Cardiac muscle cell (in vitro differentiated cells and primary cell): ENCODE data around the gene SHISAL1. TPM values are rescaled to one million over a fixed set of nuclear protein-coding genes. Genes with fewer than 3 reads are reported as not detected.
"Not testable (repeated sequence)": the region's sequence is repeated elsewhere in the genome, so short reads cannot be mapped to it uniquely, and the experiment has no call there.

Source experiments
- DNase-seq, 2 donors: peaks; one replicate each; pipeline versions ENCODE4 v3.0.0 to v3.0.0-alpha.2; 2010 to 2017; ENCODE audit warnings: low read depth in 1 of 2, low spot score in 1 of 2
- H3K27ac ChIP-seq: fragments of 200-600 bp; sonication (generic); 2 replicates; pipeline ENCODE4 v1.5.1; 2016
- H3K27me3 ChIP-seq: fragments of 200-600 bp; sonication (generic); 2 replicates; pipeline ENCODE4 v1.6.0; 2016; ENCODE audit warnings: control low read depth
- H3K36me3 ChIP-seq: fragments of 200-600 bp; sonication (generic); 2 replicates; pipeline ENCODE4 v1.5.1; 2016; ENCODE audit warnings: control low read depth
- H3K4me1 ChIP-seq: fragments of 200-600 bp; sonication (generic); 2 replicates; pipeline ENCODE4 v1.8.1; 2017; ENCODE audit warnings: low read depth, mild to moderate bottlenecking, mixed run types
- H3K4me3 ChIP-seq: fragments of 200-600 bp; sonication (generic); 2 replicates; pipeline ENCODE4 v1.5.1; 2016; ENCODE audit warnings: mild to moderate bottlenecking
- H3K9me3 ChIP-seq: fragments of 200-600 bp; sonication (generic); 2 replicates; pipeline ENCODE4 v1.5.1; 2017; ENCODE audit warnings: low read depth, mild to moderate bottlenecking, control low read depth
- CTCF ChIP-seq: IDR thresholded peaks from 2 replicates; pipeline ENCODE4 v1.5.1; 2012; ENCODE audit warnings: low read depth, mild to moderate bottlenecking, low read length
- polyA plus RNA-seq: library from polyadenylated mRNA; unstranded; fragments of >200 nt; fragmentation: Nextera tagmentation; extraction: Ambion mirVana; gene quantifications from 2 replicates; pipeline ENCODE4 v1.2.1, GENCODE V29; 2016
- total RNA-seq: library from RNA; depleted of rRNA; stranded (reverse); fragments of >200 nt; gene quantifications from 2 replicates; pipeline ENCODE4 v1.2.3, GENCODE V29; 2016

Gene SHISAL1
- total and polyA plus RNA-seq, 2 experiments from 2014 or later: 0.40 to 2.8 TPM

GRCh38 chr22:44244265-44244822 is 68.4 kb downstream of the SHISAL1 start:
- no peaks in the 10 kb centered on the region for H3K36me3 ChIP-seq
- TF ChIP-seq CTCF: no peak
- no peak overlapping the region for H3K27ac ChIP-seq
- DNase-seq: no peak
- no peaks in the 10 kb centered on the region for H3K9me3 ChIP-seq
- H3K4me3 ChIP-seq: no peak overlapping the region
- no peaks in the 10 kb centered on the region for H3K27me3 ChIP-seq
- no peaks in the 10 kb centered on the region for H3K4me1 ChIP-seq

- H3K27me3 ChIP-seq: no peaks in the 10 kb centered on the region
- TF ChIP-seq CTCF: no peak
- no peak overlapping the region for H3K27ac ChIP-seq
- no peaks in the 10 kb centered on the region for H3K4me1 ChIP-seq
- DNase-seq: no peak
- no peak overlapping the region for H3K4me3 ChIP-seq
- no peaks in the 10 kb centered on the region for H3K36me3 ChIP-seq
- H3K9me3 ChIP-seq: no peaks in the 10 kb centered on the region
These were observed 69.0 kb downstream of the SHISAL1 start for GRCh38 chr22:44243761-44244160.

- H3K4me1 ChIP-seq: no peaks in the 10 kb centered on the region
- no peak overlapping the region for H3K27ac ChIP-seq
- no peaks in the 10 kb centered on the region for H3K27me3 ChIP-seq
- DNase-seq: no peak
- no peaks in the 10 kb centered on the region for H3K9me3 ChIP-seq
- H3K36me3 ChIP-seq: no peaks in the 10 kb centered on the region
- TF ChIP-seq CTCF: no peak
- no peak overlapping the region for H3K4me3 ChIP-seq
These were observed 69.6 kb downstream of the SHISAL1 start for GRCh38 chr22:44242946-44243724.

GRCh38 chr22:44241121-44241520 is 71.6 kb downstream of the SHISAL1 start:
- H3K4me3 ChIP-seq, DNase-seq, H3K4me1 ChIP-seq, H3K36me3 ChIP-seq, H3K27ac ChIP-seq, H3K27me3 ChIP-seq, H3K9me3 ChIP-seq: not testable (repeated sequence)

GRCh38 chr22:44237290-44237689 is 75.5 kb downstream of the SHISAL1 start:
- Histone ChIP-seq H3K9me3 (no peaks in the 10 kb centered on the region), H3K4me1 (no peaks in the 10 kb centered on the region), H3K27ac (no peak overlapping the region), H3K36me3 (no peaks in the 10 kb centered on the region), H3K4me3 (no peak overlapping the region), H3K27me3 (no peaks in the 10 kb centered on the region)
- no peak for TF ChIP-seq CTCF
- no peak for DNase-seq

GRCh38 chr22:44234372-44234771 is 78.4 kb downstream of the SHISAL1 start:
- H3K27me3 ChIP-seq, H3K4me1 ChIP-seq, H3K36me3 ChIP-seq, DNase-seq, H3K27ac ChIP-seq, H3K9me3 ChIP-seq, H3K4me3 ChIP-seq: not testable (repeated sequence)
